Right kidney (tissue), 9 donors: Measurements from ENCODE around the gene BTF3.
"Not testable (repeated sequence)": the region's sequence is repeated elsewhere in the genome, so short reads cannot be mapped to it uniquely, and the experiment has no call there.

Source experiments
- DNase-seq: peaks from one replicate; pipeline ENCODE4 v3.0.0-alpha.2; 2016
- long read RNA-seq, 8 donors: transcript quantifications; one replicate each; lab custom pipeline, GENCODE V29; 2026

The BTF3 gene
- long read RNA-seq, donor 1, transcript BTF3-201 (6 exons, 897 nt): major isoform, 472 of 701 reads
- long read RNA-seq, donor 1, transcript BTF3-202 (6 exons, 1,237 nt): minor isoform, 35 of 701 reads
- long read RNA-seq, donor 1, partial matches to known transcripts: 110 of 701 reads
- long read RNA-seq, donor 1, other reads (novel, unspliced or antisense): 78 of 701 reads
- long read RNA-seq, donor 2, transcript BTF3-202 (6 exons, 1,237 nt): minor isoform, 14 of 418 reads
- long read RNA-seq, donor 2, transcript BTF3-201 (6 exons, 897 nt): major isoform, 205 of 418 reads
- long read RNA-seq, donor 2, partial matches to known transcripts: 157 of 418 reads
- long read RNA-seq, donor 2, other reads (novel, unspliced or antisense): 42 of 418 reads
- long read RNA-seq, donor 3, transcript BTF3-202 (6 exons, 1,237 nt): minor isoform, 17 of 305 reads
- long read RNA-seq, donor 3, transcript BTF3-201 (6 exons, 897 nt): major isoform, 225 of 305 reads
- long read RNA-seq, donor 3, partial matches to known transcripts: 34 of 305 reads
- long read RNA-seq, donor 3, other reads (novel, unspliced or antisense): 26 of 305 reads
- long read RNA-seq, donor 4, transcript BTF3-201 (6 exons, 897 nt): major isoform, 316 of 484 reads
- long read RNA-seq, donor 4, transcript BTF3-202 (6 exons, 1,237 nt): minor isoform, 23 of 484 reads
- long read RNA-seq, donor 4, partial matches to known transcripts: 84 of 484 reads
- long read RNA-seq, donor 4, other reads (novel, unspliced or antisense): 59 of 484 reads
- long read RNA-seq, donor 5, transcript BTF3-201 (6 exons, 897 nt): major isoform, 400 of 570 reads
- long read RNA-seq, donor 5, transcript BTF3-202 (6 exons, 1,237 nt): minor isoform, 25 of 570 reads
- long read RNA-seq, donor 5, partial matches to known transcripts: 70 of 570 reads
- long read RNA-seq, donor 5, other reads (novel, unspliced or antisense): 69 of 570 reads
- long read RNA-seq, donor 6, transcript BTF3-202 (6 exons, 1,237 nt): minor isoform, 21 of 454 reads
- long read RNA-seq, donor 6, transcript BTF3-201 (6 exons, 897 nt): major isoform, 216 of 454 reads
- long read RNA-seq, donor 6, partial matches to known transcripts: 179 of 454 reads
- long read RNA-seq, donor 6, other reads (novel, unspliced or antisense): 35 of 454 reads
- long read RNA-seq, donor 7, transcript BTF3-202 (6 exons, 1,237 nt): minor isoform, 34 of 749 reads
- long read RNA-seq, donor 7, transcript BTF3-201 (6 exons, 897 nt): major isoform, 442 of 749 reads
- long read RNA-seq, donor 7, partial matches to known transcripts: 172 of 749 reads
- long read RNA-seq, donor 7, other reads (novel, unspliced or antisense): 94 of 749 reads
- long read RNA-seq, donor 8, transcript BTF3-202 (6 exons, 1,237 nt): minor isoform, 29 of 535 reads
- long read RNA-seq, donor 8, transcript BTF3-201 (6 exons, 897 nt): major isoform, 364 of 535 reads
- long read RNA-seq, donor 8, partial matches to known transcripts: 73 of 535 reads
- long read RNA-seq, donor 8, other reads (novel, unspliced or antisense): 65 of 535 reads

- peak; percentile 96 for DNase-seq
Measured at GRCh38 chr5:73498057-73498992, at the start of gene BTF3. BTF3 (plus strand) TSS chr5:73498442; CDS start chr5:73498668, 226 bp downstream.

GRCh38 chr5:73448463-73449136 lies 49.6 kb upstream of the BTF3 start, which contains the start of gene FOXD1:
FOXD1 (minus strand) TSS chr5:73448777; CDS start chr5:73448362, 415 bp downstream.
- peak; percentile 94 for DNase-seq

- no peak for DNase-seq
Measured at GRCh38 chr5:73450137-73450536, 48.1 kb upstream of the BTF3 start.

- peak; percentile 77 for DNase-seq
Measured at GRCh38 chr5:73450672-73451223, 47.5 kb upstream of the BTF3 start.

GRCh38 chr5:73451224-73452130 lies 46.8 kb upstream of the BTF3 start:
- peak; percentile 89 for DNase-seq

GRCh38 chr5:73452215-73452614 lies 46.0 kb upstream of the BTF3 start:
- DNase-seq: no peak

- DNase-seq: no peak
Measured at GRCh38 chr5:73454379-73455036, 43.7 kb upstream of the BTF3 start.

GRCh38 chr5:73456462-73456861 lies 41.8 kb upstream of the BTF3 start:
- not testable (repeated sequence) for DNase-seq

- no peak for DNase-seq
Measured at GRCh38 chr5:73459366-73459765, 38.9 kb upstream of the BTF3 start.

- DNase-seq: no peak
Measured at GRCh38 chr5:73460133-73460532, 38.1 kb upstream of the BTF3 start.

GRCh38 chr5:73464016-73464745 lies 34.1 kb upstream of the BTF3 start:
- DNase-seq: no peak

GRCh38 chr5:73468638-73469037 lies 29.6 kb upstream of the BTF3 start:
- DNase-seq: not testable (repeated sequence)

GRCh38 chr5:73469878-73470277 lies 28.4 kb upstream of the BTF3 start:
- DNase-seq: no peak

- DNase-seq: no peak
Measured at GRCh38 chr5:73471654-73472053, 26.6 kb upstream of the BTF3 start.

GRCh38 chr5:73472116-73472515 lies 26.1 kb upstream of the BTF3 start:
- DNase-seq: no peak

- DNase-seq: no peak
Measured at GRCh38 chr5:73480500-73480899, 17.7 kb upstream of the BTF3 start.
